Measurements from ENCODE around the gene EDRF1.

Gene EDRF1

GRCh38 chr10:125788156-125789034, 68.9 kb downstream of the EDRF1 start:
- no peak for DNase-seq (ENCODE audit: low read depth in 2 of 2)

DNA sequence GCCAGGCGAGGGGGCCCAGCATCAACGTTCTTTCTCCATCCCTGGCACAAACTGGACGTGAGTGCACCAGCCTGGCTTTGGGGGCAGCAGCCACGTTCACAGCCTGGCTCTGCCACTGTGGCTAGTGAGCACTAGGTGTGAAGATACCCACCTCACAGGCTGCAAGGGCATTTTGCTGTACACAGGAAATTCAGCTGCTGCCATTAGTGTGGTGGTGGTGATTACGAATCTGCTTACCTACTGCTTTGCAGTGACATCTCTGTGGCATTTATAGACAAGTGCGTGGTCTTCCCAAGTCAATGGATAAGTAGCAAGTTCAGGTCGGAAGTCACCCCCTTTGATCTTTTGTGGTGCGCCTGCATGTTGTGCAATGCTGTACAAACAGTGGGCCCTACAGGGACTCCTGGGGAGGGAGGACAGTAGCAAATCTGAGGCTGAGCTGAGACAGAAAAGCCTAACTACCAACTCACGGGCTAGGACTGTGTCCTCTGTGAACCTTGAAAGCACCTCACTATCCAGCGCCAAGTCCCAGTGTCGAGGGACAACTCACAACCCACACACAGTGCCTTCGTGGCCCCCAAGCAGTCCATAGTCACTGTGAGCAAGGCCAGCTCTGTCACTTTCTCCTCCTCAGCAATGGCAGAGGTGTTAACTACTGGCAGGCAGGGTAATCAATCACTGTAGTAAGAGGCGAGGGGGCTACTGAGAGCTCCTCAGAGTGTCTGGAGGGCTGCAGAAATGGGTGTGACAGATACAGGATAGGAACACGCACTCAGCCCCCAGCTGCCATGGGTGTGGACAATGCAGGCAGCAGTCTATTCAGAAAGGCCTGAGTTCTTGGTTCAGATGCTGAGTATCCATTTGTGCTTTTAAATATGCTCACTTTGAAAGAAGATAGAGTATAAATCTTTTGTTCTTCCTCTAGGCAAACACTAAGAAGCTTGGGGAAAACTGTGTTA, 73.1 kb downstream of the EDRF1 start:
- DNase-seq (ENCODE audit: low read depth in 2 of 2) = no peak

- no peak for DNase-seq (ENCODE audit: low read depth in 2 of 2)
Observed at GRCh38 chr10:125795128-125795527, 75.6 kb downstream of the EDRF1 start.

GRCh38 chr10:125795637-125796190, 76.2 kb downstream of the EDRF1 start:
- no peak for DNase-seq (ENCODE audit: low read depth in 2 of 2)

DNA sequence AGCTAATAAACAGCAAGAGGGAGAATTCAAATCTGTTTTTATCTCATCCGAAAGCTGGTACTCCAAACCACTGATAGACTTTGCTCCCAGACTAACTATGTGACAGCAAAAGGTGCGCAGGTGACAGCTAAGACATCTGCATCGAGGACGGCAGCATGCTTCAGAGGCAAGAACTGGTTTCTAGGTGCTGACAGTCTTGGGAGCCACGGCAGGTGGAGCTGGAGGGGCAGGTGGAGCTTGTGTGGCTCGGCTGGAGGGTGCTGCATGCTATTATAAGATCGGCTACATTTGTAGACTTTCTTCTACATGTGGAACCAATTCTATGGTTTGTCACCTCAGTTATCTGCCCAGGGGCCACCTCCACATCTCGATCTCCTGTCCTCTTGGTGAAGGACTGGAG, 77.9 kb downstream of the EDRF1 start:
- no peak for DNase-seq (ENCODE audit: low read depth in 2 of 2)

GRCh38 chr10:125797994-125798662, 78.6 kb downstream of the EDRF1 start:
- DNase-seq (ENCODE audit: low read depth in 2 of 2) = no peak

- DNase-seq (ENCODE audit: low read depth in 2 of 2) = no peak
Observed at GRCh38 chr10:125799451-125800182, 80.1 kb downstream of the EDRF1 start.

DNA sequence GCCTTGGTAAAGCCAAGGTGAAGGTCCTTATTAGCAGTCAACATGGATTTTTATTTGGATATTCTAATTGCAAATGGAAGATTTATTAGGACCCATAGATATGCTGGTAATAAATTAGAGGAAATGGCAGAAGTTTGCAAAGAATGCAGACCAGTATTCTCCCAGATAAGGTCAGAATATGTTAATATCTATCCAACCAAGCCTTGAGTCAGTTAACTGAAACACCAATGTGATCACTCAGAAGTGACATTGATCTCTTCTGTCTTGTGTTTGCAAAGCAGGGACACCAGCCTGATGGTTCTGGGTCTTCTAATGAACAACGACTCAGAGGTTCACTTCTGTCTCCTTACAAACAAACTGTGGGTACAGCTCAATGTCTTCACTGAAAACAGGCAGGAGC, 82.1 kb downstream of the EDRF1 start:
- no peak for DNase-seq (ENCODE audit: low read depth in 2 of 2)

DNA sequence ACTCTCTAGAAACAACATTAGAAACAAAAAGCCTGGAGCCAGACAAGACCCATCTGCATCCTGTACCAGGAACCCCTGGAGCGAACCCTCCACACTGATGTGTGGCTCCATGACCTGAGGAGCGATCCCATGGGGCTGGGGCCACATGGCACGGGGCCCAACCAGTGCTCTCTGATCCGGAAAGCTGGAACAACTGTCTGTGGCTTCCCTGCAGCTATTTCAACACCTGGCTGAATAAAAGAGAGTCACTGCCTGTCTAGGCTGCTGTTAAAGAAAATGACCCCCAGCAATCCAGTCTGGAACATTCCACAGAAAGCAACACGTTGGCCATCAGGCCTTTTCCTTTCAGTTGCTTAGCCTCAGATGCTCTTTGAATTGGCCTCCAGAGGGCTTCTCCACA, 82.6 kb downstream of the EDRF1 start:
- DNase-seq (ENCODE audit: low read depth in 2 of 2) = no peak

- no peak for DNase-seq (ENCODE audit: low read depth in 2 of 2)
Observed at GRCh38 chr10:125802739-125803138, 83.2 kb downstream of the EDRF1 start.

DNA sequence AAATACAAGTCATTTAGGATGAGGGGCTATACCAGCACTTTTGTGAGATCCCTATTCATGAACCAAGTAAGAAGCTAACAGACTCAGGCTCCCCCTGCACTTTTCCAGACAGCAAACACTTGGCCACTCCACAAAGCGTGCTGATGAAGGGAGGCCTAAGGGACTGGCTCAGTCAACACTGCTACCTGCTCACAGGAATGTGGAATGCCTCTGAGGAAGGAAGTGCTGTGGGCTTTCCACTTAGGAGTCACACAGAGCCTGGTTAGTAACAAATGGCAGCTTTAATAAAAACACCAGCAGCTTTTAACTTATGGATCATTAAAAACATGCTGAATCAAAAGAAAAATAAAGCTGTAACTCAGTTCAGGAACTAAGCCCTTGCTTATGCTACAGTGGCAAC, 88.5 kb downstream of the EDRF1 start:
- no peak for DNase-seq (ENCODE audit: low read depth in 2 of 2)

DNA sequence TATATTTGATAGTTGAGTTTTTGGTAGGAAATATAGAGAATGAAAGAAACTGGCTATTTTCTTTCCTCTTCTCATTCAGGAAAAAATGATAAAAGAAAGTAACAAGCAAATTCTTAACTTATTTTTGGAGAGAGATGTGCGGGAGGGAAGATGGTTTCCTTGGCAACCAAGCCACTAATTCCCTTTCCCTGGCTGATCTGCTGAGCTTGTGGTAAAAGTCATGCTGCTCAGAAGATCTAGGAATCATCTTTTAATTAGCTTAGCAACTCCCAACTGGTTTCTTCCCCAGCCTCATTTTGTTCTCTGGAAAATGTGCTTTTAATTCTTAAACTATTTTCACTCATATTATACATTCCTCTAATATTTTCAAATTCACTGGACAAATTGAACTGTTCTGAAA, 91.7 kb downstream of the EDRF1 start:
- no peak for DNase-seq (ENCODE audit: low read depth in 2 of 2)

GRCh38 chr10:125812128-125812750, 92.7 kb downstream of the EDRF1 start:
- DNase-seq (ENCODE audit: low read depth in 2 of 2) = no peak

All from stimulated activated CD4-positive, alpha-beta T cell treated with anti-CD3 and anti-CD28 coated beads, Interleukin-12 subunit alpha, Interleukin-12 subunit beta, amount 100 ng/mL, for 24 hours (primary cell).